ENCODE data around the gene MBOAT2.

Gene MBOAT2

GRCh38 chr2:9001778-9002177, 1.7 kb downstream of the MBOAT2 start:
- TF ChIP-seq, protein P1, sequence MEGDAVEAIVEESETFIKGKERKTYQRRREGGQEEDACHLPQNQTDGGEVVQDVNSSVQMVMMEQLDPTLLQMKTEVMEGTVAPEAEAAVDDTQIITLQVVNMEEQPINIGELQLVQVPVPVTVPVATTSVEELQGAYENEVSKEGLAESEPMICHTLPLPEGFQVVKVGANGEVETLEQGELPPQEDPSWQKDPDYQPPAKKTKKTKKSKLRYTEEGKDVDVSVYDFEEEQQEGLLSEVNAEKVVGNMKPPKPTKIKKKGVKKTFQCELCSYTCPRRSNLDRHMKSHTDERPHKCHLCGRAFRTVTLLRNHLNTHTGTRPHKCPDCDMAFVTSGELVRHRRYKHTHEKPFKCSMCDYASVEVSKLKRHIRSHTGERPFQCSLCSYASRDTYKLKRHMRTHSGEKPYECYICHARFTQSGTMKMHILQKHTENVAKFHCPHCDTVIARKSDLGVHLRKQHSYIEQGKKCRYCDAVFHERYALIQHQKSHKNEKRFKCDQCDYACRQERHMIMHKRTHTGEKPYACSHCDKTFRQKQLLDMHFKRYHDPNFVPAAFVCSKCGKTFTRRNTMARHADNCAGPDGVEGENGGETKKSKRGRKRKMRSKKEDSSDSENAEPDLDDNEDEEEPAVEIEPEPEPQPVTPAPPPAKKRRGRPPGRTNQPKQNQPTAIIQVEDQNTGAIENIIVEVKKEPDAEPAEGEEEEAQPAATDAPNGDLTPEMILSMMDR (IDR thresholded peaks at IDR 0.05; ENCODE audit: control insufficient read depth, insufficient read depth, low read depth, low read length, missing control alignments) = no peak
- no peak for DNase-seq (ENCODE audit: low read depth)
- H3K4me3 ChIP-seq (ENCODE audit: control insufficient read depth, low read depth, low read length) = no peak overlapping the region

DNA sequence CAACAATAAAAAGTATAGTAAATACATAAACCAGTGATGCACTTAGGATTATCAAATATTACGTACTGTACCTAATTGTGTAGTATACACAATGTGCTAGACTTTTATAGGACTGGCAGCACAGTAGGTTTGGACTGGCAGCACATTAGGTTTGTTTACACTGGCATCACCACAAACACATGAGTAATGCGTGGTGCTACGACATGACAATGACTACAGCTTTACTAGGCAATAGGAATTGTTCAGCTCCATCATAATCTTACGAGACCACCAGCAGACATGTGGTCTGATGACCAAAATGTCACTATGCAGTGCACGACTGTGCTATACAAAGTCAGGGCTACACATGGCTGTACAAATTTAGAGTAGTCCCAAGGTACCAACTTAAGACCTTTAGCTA, 2.3 kb downstream of the MBOAT2 start:
- TF ChIP-seq, protein P1 (IDR thresholded peaks at IDR 0.05; ENCODE audit: control insufficient read depth, insufficient read depth, low read depth, low read length, missing control alignments) = no peak
- DNase-seq (ENCODE audit: low read depth) = no peak
- H3K4me3 ChIP-seq (ENCODE audit: control insufficient read depth, low read depth, low read length) = no peak overlapping the region

- H3K4me3 ChIP-seq (ENCODE audit: control insufficient read depth, low read depth, low read length) = no peak overlapping the region
- TF ChIP-seq, protein P1 (IDR thresholded peaks at IDR 0.05; ENCODE audit: control insufficient read depth, insufficient read depth, low read depth, low read length, missing control alignments) = no peak
- DNase-seq (ENCODE audit: low read depth) = no peak
Observed at GRCh38 chr2:9000442-9000841, 3.0 kb downstream of the MBOAT2 start.

- DNase-seq (ENCODE audit: low read depth) = no peak
- H3K4me3 ChIP-seq (ENCODE audit: control insufficient read depth, low read depth, low read length) = no peak overlapping the region
- TF ChIP-seq, protein P1 (IDR thresholded peaks at IDR 0.05; ENCODE audit: control insufficient read depth, insufficient read depth, low read depth, low read length, missing control alignments) = no peak
Observed at GRCh38 chr2:8999797-9000196, 3.7 kb downstream of the MBOAT2 start.

DNA sequence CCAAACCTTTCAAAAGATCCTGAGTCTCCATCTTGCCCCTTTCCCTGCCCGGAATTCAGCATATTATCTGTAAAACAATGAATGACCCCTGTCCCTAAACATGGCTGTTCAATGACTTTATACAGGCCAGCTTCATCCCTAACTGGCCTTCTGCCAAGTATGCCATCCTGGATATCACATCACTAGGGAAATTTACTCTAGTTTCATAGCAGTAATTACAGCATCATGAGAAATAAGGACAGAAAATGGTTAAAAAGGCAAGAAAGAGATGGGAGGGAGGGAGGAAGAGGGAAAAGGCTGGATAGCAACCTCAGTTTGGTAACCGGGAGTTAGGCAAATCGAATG, 4.4 kb downstream of the MBOAT2 start:
- TF ChIP-seq, protein P1 (IDR thresholded peaks at IDR 0.05; ENCODE audit: control insufficient read depth, insufficient read depth, low read depth, low read length, missing control alignments) = no peak
- H3K4me3 ChIP-seq (ENCODE audit: control insufficient read depth, low read depth, low read length) = no peak overlapping the region
- DNase-seq (ENCODE audit: low read depth) = no peak

DNA sequence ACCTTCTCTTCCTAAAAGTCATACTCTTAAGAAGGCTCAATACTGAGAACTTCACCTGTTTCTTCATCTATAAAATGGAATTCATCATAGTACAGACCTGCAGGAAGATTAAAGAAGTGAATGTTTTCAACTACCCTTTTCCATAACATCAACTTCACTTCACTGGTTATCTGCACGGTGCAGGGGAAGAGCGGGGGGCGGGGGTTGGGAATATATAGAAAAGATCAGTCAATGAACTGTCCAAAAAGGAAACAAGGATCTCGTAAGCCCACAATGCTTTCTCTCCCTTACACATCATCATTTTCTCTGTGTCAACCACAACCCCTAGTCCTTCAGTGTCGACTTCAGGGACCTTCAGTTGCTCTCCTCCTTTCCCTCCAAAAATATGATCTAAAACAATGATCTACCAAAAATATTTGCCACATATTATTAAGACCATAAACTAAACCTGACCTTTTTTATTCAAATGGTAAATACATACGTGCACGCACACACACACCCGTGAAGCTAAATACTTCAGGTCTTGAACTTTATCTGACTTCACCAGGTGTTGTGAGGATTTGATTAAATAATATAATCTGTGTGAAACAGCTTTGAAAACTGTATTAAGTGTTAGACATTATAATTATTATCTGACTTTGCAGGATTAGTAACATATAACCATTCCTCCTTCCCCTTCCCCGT, 4.9 kb downstream of the MBOAT2 start:
- H3K4me3 ChIP-seq (ENCODE audit: control insufficient read depth, low read depth, low read length) = no peak overlapping the region
- TF ChIP-seq, protein P1 (IDR thresholded peaks at IDR 0.05; ENCODE audit: control insufficient read depth, insufficient read depth, low read depth, low read length, missing control alignments) = no peak
- DNase-seq (ENCODE audit: low read depth) = no peak

Data from AG09309 (cell line).